ENCODE results near the gene TOPBP1.
A peak's percentile ranks its signal among the peaks of the same experiment; 100 is the strongest.
"Not testable (repeated sequence)": the region's sequence is repeated elsewhere in the genome, so short reads cannot be mapped to it uniquely, and the experiment has no call there.

TOPBP1 gene

GRCh38 chr3:133673746-133674145 is 12.0 kb upstream of the TOPBP1 start:
- no peak for DNase-seq

GRCh38 chr3:133672461-133672860 is 10.7 kb upstream of the TOPBP1 start:
- DNase-seq: no peak

DNA sequence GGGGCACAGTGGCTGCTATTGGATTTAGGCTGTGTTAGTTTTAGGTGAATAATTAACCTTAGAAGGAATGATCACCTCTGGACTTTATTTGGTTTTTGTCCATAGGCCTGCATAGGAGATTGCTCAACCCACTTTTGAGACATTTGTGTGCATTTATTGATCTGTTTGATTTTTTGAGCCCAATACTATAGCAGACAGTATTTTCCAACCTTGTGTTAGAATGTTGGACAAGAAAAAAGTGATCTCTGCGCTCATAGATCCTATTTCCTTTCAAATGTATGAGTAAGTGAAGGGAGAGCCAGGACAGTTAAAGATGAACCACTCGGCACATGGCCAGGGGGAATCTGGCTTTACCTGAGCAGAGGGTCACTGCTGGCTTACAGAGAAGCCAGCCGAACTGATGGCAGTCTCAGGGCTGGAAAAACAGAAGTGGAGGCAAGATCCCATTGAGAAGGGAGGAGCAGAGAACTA is 8.8 kb upstream of the TOPBP1 start:
- no peak for DNase-seq

DNA sequence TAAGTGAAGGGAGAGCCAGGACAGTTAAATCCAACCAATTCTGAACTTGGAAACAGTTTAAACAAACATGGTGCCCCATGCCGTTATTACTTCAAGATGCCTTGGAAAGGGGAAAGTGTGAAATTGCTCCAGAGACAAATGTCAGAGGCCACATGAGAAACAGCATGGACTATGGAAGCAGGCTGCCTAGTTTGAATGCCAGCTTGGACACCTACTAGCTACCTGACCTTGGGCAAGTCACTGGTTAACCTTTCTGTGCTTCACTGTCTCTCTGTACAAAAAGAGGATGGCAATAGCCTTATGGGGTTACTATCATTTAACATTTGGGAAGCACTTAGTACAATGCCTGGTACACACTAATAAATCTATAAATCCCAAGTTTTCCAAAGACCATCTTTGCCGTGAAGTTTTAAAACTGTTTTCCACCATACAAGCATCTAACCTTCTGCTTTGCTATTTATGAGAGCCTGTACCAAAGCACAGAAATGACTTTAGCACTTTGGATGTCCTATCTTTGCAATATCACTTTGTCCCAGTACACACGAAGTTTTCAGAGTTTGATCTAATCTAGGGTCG is 8.3 kb upstream of the TOPBP1 start:
- no peak for DNase-seq

- DNase-seq: no peak
These were observed 5.4 kb upstream of the TOPBP1 start for GRCh38 chr3:133667118-133667517.

GRCh38 chr3:133665188-133665587 is 3.4 kb upstream of the TOPBP1 start:
- DNase-seq: not testable (repeated sequence)

- peak; percentile 61 for DNase-seq
These were observed 2.0 kb upstream of the TOPBP1 start for GRCh38 chr3:133663569-133664313.

DNA sequence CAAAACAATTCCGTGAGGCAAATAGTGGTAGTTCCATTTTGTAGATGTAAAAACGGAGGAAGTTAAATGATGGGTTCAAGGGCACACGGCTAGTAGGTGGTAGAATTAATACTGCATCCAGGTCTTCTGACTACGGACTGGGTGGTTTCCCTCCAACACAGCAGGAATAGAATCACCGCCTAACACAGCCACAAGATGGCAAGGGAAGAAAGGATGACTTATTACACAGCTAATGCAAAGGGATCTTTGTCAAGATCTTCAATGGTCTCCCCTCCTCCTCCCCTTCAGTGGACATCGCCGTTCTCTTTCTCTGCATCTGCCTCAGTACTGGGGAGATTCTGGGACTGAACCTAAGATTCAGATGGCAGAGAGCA is 524 bp upstream of the TOPBP1 start:
- no peak for DNase-seq

DNA sequence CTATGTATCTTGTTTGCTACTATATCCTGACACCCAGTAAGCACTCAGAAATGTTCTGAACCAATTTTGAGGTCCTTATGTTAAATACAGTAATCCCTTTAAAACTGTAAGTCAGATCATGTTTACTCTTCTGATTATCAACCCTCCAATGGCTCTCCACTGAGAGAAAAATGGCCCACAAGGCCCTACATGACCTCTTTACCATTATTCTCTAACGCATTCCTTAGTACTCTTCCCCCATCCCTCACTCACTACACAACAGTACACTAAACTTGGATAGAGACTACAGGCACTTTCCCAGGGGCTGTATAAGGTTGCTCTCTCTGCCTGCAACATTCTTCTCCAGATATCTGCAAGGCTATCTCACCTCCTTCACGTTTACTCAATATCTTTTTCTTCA is 1.9 kb downstream of the TOPBP1 start:
- DNase-seq: no peak

DNA sequence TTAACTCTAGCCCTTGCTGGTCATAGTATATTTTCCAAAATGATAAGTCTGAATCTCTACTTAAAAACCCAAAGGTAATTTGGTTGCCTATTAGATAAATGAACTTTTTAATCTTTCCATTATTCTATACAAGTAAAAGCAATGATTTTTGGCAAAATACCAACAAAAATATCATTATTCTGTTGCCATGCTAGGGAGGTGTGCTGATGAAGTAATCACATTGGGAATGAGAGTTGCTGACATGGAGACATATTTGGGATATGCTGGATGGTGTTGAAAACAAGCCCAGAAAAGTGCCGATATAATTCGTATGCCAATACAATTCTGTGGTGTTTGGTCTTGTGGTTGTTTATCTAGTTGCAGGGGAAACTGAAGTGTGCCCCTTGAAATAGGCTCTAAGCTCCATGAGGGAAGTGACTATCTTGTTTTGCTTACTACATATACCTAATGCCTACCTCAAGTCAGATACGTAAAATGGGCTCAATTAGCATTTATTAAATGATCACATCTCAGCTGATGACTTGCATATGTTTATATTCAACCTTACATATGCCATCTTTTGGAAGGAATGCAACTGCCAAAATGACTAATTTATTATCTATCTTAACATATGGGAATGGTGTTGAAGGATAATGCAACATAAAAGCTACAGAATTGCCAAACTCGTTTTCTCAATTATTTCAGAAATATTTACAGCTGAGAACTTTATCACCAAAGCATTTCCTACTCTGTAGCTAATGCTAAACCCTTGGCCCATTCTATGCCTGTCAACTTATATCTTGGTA is 5.8 kb downstream of the TOPBP1 start:
- DNase-seq: no peak

DNA sequence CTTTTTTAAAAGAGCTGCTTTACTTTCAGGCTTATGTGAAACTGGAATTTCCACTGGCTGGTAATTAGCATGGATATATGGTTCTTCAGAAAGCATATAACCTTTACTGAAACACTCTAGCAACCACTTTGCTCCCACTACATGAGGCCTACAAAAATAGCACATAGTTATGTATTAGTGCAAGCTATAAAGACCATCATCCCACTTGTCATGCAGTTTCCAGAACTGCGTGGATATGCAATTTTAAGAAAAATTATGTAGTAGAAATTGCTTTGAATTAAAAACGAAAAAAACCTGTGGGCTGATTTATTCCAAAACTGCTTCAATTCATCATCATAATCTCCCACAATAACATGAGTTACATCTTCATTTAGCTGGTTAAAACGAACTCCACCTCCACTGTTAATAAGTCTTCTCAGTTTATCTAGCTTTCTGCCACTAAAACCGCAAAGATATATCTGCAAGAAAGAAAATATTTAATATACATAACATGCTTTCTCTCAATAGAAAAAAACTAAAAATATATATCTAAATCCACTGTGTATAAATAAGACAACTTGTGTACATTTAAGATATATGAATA is 12.2 kb downstream of the TOPBP1 start:
- no peak for DNase-seq

- DNase-seq: peak; percentile 89
These were observed 17.0 kb downstream of the TOPBP1 start for GRCh38 chr3:133644768-133645167.

GRCh38 chr3:133643611-133644010 is 18.1 kb downstream of the TOPBP1 start:
- DNase-seq: no peak

DNA sequence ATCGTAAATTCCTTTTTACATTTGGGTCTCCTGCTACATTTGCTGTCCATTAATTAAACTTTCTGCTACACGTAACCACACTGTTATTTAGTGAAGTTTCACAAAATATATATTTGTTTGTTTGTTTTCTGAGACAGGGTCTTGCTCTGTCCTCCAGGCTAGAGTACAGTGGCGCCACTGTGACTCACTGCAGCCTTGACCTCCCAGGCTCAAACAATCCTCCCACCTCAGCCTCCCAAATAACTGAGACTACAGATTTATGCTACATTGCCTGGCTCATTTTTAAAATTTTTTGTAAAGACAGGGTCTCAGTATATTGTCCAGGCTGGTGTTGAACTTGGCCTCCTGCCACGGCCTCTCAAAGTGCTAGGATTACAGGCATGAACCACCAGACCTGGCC is 20.5 kb downstream of the TOPBP1 start:
- DNase-seq: no peak

GRCh38 chr3:133633439-133633838 is 28.3 kb downstream of the TOPBP1 start:
- DNase-seq: no peak

DNA sequence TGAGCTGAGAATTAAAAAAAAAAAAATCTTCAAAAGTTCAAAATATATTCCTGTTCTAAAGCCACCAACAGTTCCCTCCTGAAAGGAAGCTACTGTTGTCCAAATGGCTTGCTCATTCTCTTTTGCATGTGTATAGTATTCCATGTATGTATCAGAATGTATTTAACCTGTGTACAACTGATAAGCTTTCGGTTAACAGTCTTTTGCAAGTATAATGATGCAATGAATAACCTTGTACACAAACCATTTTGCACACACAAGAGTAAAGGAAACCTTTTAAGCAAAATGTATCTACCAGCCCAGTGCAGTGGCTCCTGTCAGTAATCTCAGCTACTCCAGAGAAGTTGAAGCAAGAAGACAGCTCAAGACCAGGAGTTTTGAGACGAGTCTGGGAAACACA is 32.6 kb downstream of the TOPBP1 start:
- DNase-seq: no peak

GRCh38 chr3:133627789-133628188 is 34.0 kb downstream of the TOPBP1 start:
- DNase-seq: no peak

- DNase-seq: no peak
These were observed 41.5 kb downstream of the TOPBP1 start for GRCh38 chr3:133620066-133620784.

- DNase-seq: no peak
These were observed 50.2 kb downstream of the TOPBP1 start for GRCh38 chr3:133611534-133611933.

GRCh38 chr3:133610031-133610430 is 51.7 kb downstream of the TOPBP1 start:
- DNase-seq: no peak

GRCh38 chr3:133608388-133608787 is 53.4 kb downstream of the TOPBP1 start:
- no peak for DNase-seq

DNA sequence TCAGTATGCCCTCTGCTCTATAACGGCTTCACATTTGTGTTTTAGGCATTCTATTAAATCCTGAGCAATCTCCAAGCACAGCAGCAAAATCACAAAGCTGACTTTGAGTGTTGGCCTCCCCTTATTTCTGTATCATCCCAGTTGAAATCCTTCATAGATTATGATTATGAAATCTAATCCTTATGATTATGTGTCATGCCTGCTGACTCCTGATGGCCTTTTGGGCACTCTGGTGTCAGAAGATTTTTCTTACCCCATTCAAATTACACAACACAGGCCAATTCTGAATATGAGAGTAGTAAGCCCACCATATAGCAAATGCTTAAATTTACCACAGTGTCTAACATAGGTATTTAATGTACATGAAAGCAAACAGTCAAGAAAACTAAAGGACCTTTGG is 53.9 kb downstream of the TOPBP1 start:
- DNase-seq: no peak

- no peak for DNase-seq
These were observed 54.8 kb downstream of the TOPBP1 start for GRCh38 chr3:133606902-133607301.

Data from HCEC 1CT (cell line).